ENCODE measurements around the gene STK32C.

STK32C gene

GRCh38 chr10:132175907-132176581 lies 131.7 kb downstream of the STK32C start:
- no peak for DNase-seq (ENCODE audit: low read depth)
- no peak overlapping the region for H3K4me3 ChIP-seq (ENCODE audit: low read length)
- TF ChIP-seq, protein P1, sequence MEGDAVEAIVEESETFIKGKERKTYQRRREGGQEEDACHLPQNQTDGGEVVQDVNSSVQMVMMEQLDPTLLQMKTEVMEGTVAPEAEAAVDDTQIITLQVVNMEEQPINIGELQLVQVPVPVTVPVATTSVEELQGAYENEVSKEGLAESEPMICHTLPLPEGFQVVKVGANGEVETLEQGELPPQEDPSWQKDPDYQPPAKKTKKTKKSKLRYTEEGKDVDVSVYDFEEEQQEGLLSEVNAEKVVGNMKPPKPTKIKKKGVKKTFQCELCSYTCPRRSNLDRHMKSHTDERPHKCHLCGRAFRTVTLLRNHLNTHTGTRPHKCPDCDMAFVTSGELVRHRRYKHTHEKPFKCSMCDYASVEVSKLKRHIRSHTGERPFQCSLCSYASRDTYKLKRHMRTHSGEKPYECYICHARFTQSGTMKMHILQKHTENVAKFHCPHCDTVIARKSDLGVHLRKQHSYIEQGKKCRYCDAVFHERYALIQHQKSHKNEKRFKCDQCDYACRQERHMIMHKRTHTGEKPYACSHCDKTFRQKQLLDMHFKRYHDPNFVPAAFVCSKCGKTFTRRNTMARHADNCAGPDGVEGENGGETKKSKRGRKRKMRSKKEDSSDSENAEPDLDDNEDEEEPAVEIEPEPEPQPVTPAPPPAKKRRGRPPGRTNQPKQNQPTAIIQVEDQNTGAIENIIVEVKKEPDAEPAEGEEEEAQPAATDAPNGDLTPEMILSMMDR (IDR thresholded peaks at IDR 0.05; ENCODE audit: insufficient read depth, low read depth, low read length, missing control alignments) = no peak

- TF ChIP-seq, protein P1 (IDR thresholded peaks at IDR 0.05; ENCODE audit: insufficient read depth, low read depth, low read length, missing control alignments) = no peak
- H3K4me3 ChIP-seq (ENCODE audit: low read length) = no peak overlapping the region
- no peak for DNase-seq (ENCODE audit: low read depth)
Observed at GRCh38 chr10:132175408-132175807, 132.3 kb downstream of the STK32C start.

DNA sequence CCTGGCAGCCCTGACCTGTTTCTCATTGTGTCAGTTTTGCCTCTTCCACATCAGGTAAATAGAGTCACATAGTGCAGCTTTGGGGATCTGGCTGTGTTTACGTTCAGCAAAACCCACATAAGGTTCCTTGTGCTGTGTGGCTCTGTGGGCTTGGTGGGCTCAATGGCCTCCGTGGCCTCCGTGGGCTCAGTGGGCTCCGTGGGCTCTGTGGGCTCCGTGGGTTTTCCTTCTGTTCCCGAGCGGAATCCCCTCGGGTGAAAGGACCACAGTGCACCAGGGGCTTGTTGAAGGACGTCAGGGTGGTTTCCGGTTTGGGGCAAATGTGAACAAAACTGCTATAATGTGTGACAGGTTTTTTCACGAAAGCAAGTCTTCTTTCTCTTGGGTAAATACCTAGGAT lies 133.5 kb downstream of the STK32C start:
- no peak overlapping the region for H3K4me3 ChIP-seq (ENCODE audit: low read length)
- DNase-seq (ENCODE audit: low read depth) = no peak
- TF ChIP-seq, protein P1 (IDR thresholded peaks at IDR 0.05; ENCODE audit: insufficient read depth, low read depth, low read length, missing control alignments) = no peak

DNA sequence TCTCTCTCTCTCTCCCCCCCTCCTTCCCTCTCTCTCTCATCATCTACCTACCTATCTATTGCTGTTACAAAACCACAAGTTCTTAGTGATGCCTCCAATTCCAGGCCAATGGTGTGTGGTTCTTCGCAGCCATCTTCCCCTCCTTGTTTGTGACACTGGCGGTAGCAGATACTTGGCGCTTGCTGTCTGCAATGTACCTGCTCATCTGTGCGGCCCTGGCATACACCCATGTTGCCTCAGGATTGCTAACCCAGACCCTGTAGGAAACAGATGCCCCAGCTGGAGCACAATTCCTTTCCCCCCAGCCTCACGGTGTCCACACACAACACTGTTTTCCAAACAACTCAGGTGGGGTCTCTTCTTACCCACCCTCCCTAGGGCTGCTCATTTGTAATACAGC lies 134.6 kb downstream of the STK32C start:
- TF ChIP-seq, protein P1 (IDR thresholded peaks at IDR 0.05; ENCODE audit: insufficient read depth, low read depth, low read length, missing control alignments) = no peak

DNA sequence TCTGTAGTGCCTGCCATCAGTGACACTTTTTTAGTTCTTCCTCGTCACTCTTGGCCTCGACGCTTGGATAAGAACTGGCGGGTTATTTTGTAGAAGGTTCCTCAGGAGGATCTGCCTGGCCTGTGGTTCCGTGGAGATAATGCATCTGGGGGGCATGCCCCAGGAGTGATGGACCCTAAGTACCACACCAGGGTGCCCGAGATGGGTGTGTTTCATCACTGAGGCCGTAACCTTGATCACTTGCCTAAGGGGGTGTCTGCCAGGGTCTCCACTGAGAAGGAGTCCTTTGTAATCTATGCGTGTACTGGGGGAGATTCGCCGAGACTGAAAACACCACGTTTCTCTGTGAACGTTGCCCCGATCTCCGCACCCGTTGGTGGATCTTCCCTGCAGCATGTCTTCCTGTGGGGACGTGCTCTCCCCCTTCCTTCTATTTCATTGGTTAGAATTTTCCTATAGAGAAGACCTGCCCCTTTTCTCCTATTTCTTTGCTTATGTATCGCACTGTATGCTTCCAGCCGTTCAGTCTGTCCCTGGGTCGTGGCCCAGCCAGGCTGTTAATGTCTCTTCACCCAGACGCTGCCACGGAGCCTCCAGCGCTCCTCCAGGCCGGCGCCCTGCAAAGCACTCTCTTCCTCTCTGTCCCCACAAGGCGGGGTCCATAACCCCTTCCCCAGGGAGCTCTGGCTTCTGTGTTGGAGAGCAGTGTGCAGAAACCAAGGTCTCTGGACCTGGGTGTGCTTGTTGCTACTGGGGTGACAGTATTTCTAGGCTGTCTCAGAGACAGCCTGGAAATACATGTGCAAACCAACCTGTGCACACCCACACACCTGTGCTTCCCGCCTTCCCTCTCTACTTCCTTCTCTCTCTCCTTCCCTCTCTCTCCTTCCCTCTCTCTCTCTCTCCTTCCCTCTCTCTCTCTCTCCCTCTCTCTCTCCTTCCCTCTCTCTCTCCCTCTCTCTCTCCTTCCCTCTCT lies 135.4 kb downstream of the STK32C start:
- H3K4me3 ChIP-seq (ENCODE audit: low read length) = no peak overlapping the region
- no peak for DNase-seq (ENCODE audit: low read depth)
- TF ChIP-seq, protein P1 (IDR thresholded peaks at IDR 0.05; ENCODE audit: insufficient read depth, low read depth, low read length, missing control alignments) = no peak

More for the DNA sequence above, 134.6 kb downstream of the STK32C start:
- no peak overlapping the region for H3K4me3 ChIP-seq (ENCODE audit: low read length)
- no peak for DNase-seq (ENCODE audit: low read depth)

DNA sequence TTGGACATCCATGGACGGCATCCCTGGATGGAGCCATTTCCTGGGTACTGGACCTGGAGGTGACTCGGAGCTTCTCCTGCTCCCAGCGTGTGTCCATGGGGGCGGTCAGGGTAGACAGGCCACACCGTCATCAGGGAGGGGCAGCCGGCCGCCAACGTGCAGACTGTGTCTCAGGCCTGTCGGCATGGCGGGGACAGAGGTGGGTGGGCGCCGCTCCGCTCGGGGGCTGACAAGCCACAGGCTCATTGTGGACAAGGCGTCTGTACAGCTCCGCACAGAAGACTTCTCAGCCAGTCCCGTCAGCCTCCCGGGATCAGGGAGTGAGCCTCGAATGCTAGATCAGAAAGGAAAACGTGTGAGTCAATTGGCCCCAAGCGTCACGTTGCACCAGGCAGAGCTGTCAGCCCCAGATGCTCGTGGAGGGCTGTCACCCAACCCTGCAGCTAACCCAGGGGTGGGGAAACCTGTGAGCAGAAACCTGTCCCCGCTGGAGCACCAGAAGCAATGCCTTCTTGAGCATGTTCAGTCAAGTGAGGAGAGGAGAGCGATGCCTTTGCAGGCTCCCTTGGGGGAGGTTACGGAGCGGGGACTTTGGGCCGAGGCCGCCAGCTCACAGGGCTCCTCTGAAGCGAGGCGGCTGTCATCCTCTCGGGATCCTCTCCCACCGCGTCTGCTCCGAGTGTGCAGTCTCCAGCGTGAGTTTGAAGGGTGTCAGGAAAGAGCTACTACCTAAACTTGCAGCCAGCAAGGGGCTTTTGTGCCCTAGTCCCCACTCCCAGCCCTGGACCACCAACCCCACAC lies 137.0 kb downstream of the STK32C start:
- TF ChIP-seq, protein P1 (IDR thresholded peaks at IDR 0.05; ENCODE audit: insufficient read depth, low read depth, low read length, missing control alignments) = no peak
- H3K4me3 ChIP-seq (ENCODE audit: low read length) = no peak overlapping the region
- DNase-seq (ENCODE audit: low read depth) = no peak
